HEK293 (cell line): ENCODE data around the gene NKAPL.
A peak's percentile ranks its signal among the peaks of the same experiment; 100 is the strongest.

ENCODE experiments used
- CTCF ChIA-PET: fragments of 350-600 bp; formaldehyde crosslinking; extraction: SDS; loops from one replicate; lab custom pipeline; 2021; ENCODE audit warnings: antibody characterized with exemption; lab: Yijun Ruan, JAX
- POLR2A ChIA-PET: fragments of 300-600 bp; formaldehyde crosslinking; extraction: SDS; loops from one replicate; lab custom pipeline; 2020; ENCODE audit warnings: antibody characterized with exemption, inconsistent platforms; lab: Yijun Ruan, JAX
- H3K27ac ChIP-seq: fragments of 200-500 bp; sonication (Bioruptor generic); 2 replicates; pipeline ENCODE4 v1.5.1; 2014; ENCODE audit warnings: low read depth, low read length, control low read depth, inconsistent platforms; ENCODE audit errors: extremely low read depth
- H3K36me3 ChIP-seq, 2 experiments: fragments of 200-500 bp in 1 of 2; sonication (Bioruptor generic) in 1 of 2; 1 replicate in 1 of 2; 2 replicates in 1 of 2; pipeline ENCODE4 v1.5.1; 2014 to 2017; ENCODE audit warnings: inconsistent platforms in 2 of 2, low read length in 2 of 2; ENCODE audit not compliant: control insufficient read depth in 2 of 2, insufficient read depth in 1 of 2
- H3K4me1 ChIP-seq: fragments of 200-500 bp; sonication (Bioruptor generic); 2 replicates; pipeline ENCODE4 v1.5.1; 2014; ENCODE audit warnings: mild to moderate bottlenecking, low read length, inconsistent platforms; ENCODE audit not compliant: control insufficient read depth, insufficient read depth
- H3K4me3 ChIP-seq: 2 replicates; pipeline ENCODE4 v1.5.1; 2011; ENCODE audit warnings: low read depth, mild to moderate bottlenecking, control low read depth, low read length, moderate library complexity
- H3K9me3 ChIP-seq: fragments of 200-500 bp; sonication (Bioruptor generic); 2 replicates; pipeline ENCODE4 v1.5.1; 2014; ENCODE audit warnings: low read depth, low read length, inconsistent platforms; ENCODE audit not compliant: control insufficient read depth, insufficient read depth
- BCL11A ChIP-seq: fragments of 450-650 bp; formaldehyde crosslinking; IDR thresholded peaks from 2 replicates; pipeline ENCODE4 v1.5.1; 2016; ENCODE audit warnings: low read depth, missing biosample characterization, missing genetic modification characterization
- BCL11B ChIP-seq: fragments of 450-650 bp; formaldehyde crosslinking; IDR thresholded peaks from 2 replicates; pipeline ENCODE4 v1.5.1; 2016; ENCODE audit warnings: low read depth, missing biosample characterization, missing genetic modification characterization
- GLI2 ChIP-seq: fragments of 450-650 bp; formaldehyde crosslinking; IDR thresholded peaks from 2 replicates; pipeline ENCODE4; 2017; ENCODE audit warnings: missing biosample characterization, missing genetic modification characterization, low read depth, borderline replicate concordance
- GLIS1 ChIP-seq: fragments of 450-650 bp; formaldehyde crosslinking; IDR thresholded peaks from 2 replicates; pipeline ENCODE4 v1.5.1; 2016; ENCODE audit warnings: missing biosample characterization, missing genetic modification characterization
- HOXD13 ChIP-seq: sonication (generic); formaldehyde crosslinking; IDR thresholded peaks from 2 replicates; pipeline ENCODE4 v1.8.0; 2022; ENCODE audit warnings: missing genetic modification reagents, borderline replicate concordance
- IKZF3 ChIP-seq: fragments of 450-650 bp; IDR thresholded peaks from 2 replicates; pipeline ENCODE4 v1.5.0; 2018; ENCODE audit warnings: missing biosample characterization, mild to moderate bottlenecking, missing genetic modification characterization, moderate library complexity
- INSM2 ChIP-seq: fragments of 450-650 bp; formaldehyde crosslinking; IDR thresholded peaks from 2 replicates; pipeline ENCODE4 v1.5.1; 2016; ENCODE audit warnings: missing biosample characterization, missing genetic modification characterization
- PBX3 ChIP-seq: sonication (generic); formaldehyde crosslinking; IDR thresholded peaks from 2 replicates; pipeline ENCODE4 v1.8.1; 2022; ENCODE audit warnings: mild to moderate bottlenecking, moderate library complexity, missing genetic modification reagents
- REPIN1 ChIP-seq: fragments of 450-650 bp; formaldehyde crosslinking; IDR thresholded peaks from 2 replicates; pipeline ENCODE4 v1.5.1; 2017; ENCODE audit warnings: missing biosample characterization, missing genetic modification characterization, low read depth
- ZBTB49 ChIP-seq: fragments of 450-650 bp; formaldehyde crosslinking; IDR thresholded peaks from 2 replicates; pipeline ENCODE4 v1.5.1; 2016; ENCODE audit warnings: missing biosample characterization, missing genetic modification characterization, low read depth
- ZNF10 ChIP-seq: fragments of 450-650 bp; formaldehyde crosslinking; IDR thresholded peaks from 2 replicates; pipeline ENCODE4 v1.5.1; 2017; ENCODE audit warnings: missing biosample characterization, missing genetic modification characterization
- ZNF248 ChIP-seq: fragments of 450-650 bp; formaldehyde crosslinking; IDR thresholded peaks from 2 replicates; pipeline ENCODE4 v1.5.1; 2017; ENCODE audit warnings: missing biosample characterization, missing genetic modification characterization
- ZNF311 ChIP-seq: fragments of 450-650 bp; formaldehyde crosslinking; IDR thresholded peaks from 2 replicates; pipeline ENCODE4 v1.5.1; 2017; ENCODE audit warnings: missing biosample characterization, missing genetic modification characterization, borderline replicate concordance
- ZNF416 ChIP-seq: fragments of 450-650 bp; formaldehyde crosslinking; IDR thresholded peaks from 2 replicates; pipeline ENCODE4 v1.5.1; 2016; ENCODE audit warnings: missing biosample characterization, missing genetic modification characterization
- ZNF433 ChIP-seq: fragments of 450-650 bp; formaldehyde crosslinking; IDR thresholded peaks from 2 replicates; pipeline ENCODE4 v1.5.1; 2016; ENCODE audit warnings: missing biosample characterization, missing genetic modification characterization, low read depth
- ZNF621 ChIP-seq: fragments of 450-650 bp; formaldehyde crosslinking; IDR thresholded peaks from 2 replicates; pipeline ENCODE4 v1.5.1; 2017; ENCODE audit warnings: missing biosample characterization, missing genetic modification characterization
- ZNF623 ChIP-seq: fragments of 450-650 bp; formaldehyde crosslinking; IDR thresholded peaks from 2 replicates; pipeline ENCODE4 v1.5.1; 2016; ENCODE audit warnings: missing biosample characterization, missing genetic modification characterization
- ZNF626 ChIP-seq: fragments of 450-650 bp; sonication (Bioruptor Pico); formaldehyde crosslinking; IDR thresholded peaks from 2 replicates; pipeline ENCODE4 v1.5.1; 2018; ENCODE audit warnings: missing biosample characterization, missing genetic modification characterization, inconsistent platforms
- ZNF670 ChIP-seq: fragments of 450-650 bp; formaldehyde crosslinking; IDR thresholded peaks from 2 replicates; pipeline ENCODE4 v1.5.1; 2016; ENCODE audit warnings: missing biosample characterization, missing genetic modification characterization, low read depth
- ZNF707 ChIP-seq: fragments of 450-650 bp; formaldehyde crosslinking; IDR thresholded peaks from 2 replicates; pipeline ENCODE4 v1.5.1; 2016; ENCODE audit warnings: missing biosample characterization, missing genetic modification characterization
- ZNF747 ChIP-seq: fragments of 450-650 bp; formaldehyde crosslinking; IDR thresholded peaks from 2 replicates; pipeline ENCODE4 v1.5.1; 2016; ENCODE audit warnings: missing biosample characterization, missing genetic modification characterization
- ZNF791 ChIP-seq: fragments of 450-650 bp; formaldehyde crosslinking; IDR thresholded peaks from 2 replicates; pipeline ENCODE4 v1.5.1; 2016; ENCODE audit warnings: missing biosample characterization, missing genetic modification characterization
- ZSCAN16 ChIP-seq: fragments of 450-650 bp; formaldehyde crosslinking; IDR thresholded peaks from 2 replicates; pipeline ENCODE4 v1.5.1; 2016; ENCODE audit warnings: missing biosample characterization, missing genetic modification characterization
- TF ChIP-seq, protein P1 (sequence below): fragments of 450-650 bp; formaldehyde crosslinking; IDR thresholded peaks from 2 replicates; pipeline ENCODE4 v1.5.1; 2016; ENCODE audit warnings: missing biosample characterization, missing genetic modification characterization
- TF ChIP-seq, protein P2 (sequence below): fragments of 450-650 bp; formaldehyde crosslinking; IDR thresholded peaks from 2 replicates; pipeline ENCODE4 v1.5.1; 2016; ENCODE audit warnings: missing biosample characterization, missing genetic modification characterization

Gene NKAPL

DNA sequence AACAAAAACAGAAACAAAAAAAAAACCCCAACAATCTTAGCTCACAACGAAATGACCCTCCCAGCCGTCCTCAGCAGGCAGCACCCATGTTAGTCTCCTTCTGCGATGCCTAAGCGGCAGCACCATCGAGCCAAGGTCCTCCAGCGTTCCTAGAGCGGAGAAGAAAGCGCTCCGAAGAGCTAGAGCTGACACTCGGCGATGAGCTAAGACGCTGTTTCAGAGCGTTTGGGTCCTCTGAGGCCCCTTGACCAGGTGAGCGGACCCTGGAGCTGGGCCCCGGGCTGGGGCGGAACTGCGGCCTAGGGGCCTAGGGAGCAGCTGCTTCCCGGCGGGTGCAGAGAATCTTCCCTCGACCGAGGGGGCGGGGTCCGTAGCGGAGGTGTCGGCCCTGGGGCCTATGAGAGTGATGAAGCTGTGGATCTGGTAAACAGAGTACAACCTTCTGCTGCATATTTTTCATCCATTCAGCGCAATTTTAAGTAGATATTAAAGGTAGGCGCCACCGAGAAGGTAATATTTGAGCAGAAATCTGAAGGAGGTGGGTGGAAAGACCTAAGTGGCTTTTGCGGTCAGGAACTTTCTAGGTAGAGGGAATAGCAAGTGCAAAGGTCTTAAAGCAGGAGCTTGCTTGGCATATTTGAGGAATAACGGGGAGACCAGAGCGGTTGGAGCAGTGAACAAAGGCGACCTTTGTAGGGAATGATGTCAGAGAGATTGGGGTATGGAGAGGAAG is 8.0 kb downstream of the NKAPL start, which contains the start of gene ZSCAN26 (continued):
- TF ChIP-seq, protein P1, sequence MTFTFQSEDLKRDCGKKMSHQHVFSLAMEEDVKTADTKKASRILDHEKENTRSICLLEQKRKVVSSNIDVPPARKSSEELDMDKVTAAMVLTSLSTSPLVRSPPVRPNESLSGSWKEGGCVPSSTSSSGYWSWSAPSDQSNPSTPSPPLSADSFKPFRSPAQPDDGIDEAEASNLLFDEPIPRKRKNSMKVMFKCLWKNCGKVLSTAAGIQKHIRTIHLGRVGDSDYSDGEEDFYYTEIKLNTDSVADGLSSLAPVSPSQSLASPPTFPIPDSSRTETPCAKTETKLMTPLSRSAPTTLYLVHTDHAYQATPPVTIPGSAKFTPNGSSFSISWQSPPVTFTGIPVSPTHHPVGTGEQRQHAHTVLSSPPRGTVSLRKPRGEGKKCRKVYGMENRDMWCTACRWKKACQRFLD (tag by site-specific recombination) = no peak
- no peak for TF ChIP-seq ZNF747 (tag by site-specific recombination)
- no peak; the same call in 1 of the 2 replicates for TF ChIP-seq BCL11B (tag by site-specific recombination)
- TF ChIP-seq BCL11A = 0 out of 2 replicates have a peak, but pooled peaks have one; percentile 58
- no peak for TF ChIP-seq ZNF621 (tag by site-specific recombination)
- no peak for TF ChIP-seq ZNF416 (tag by site-specific recombination)
- no peak for TF ChIP-seq GLIS1 (tag by site-specific recombination)
- no peak for TF ChIP-seq ZNF311 (tag by site-specific recombination)

- no peaks in the 10 kb centered on the region for H3K9me3 ChIP-seq
- H3K4me3 ChIP-seq = peak overlapping the region; percentile 89
- H3K36me3 ChIP-seq = peaks cover 4 to 13% of the 10 kb centered on the region in 2 experiments; a peak in 1 of 3 replicates
- ChIA-PET POLR2A (interaction anchor here (0.8 to 3.4 kb wide), 22 partner anchors 8 to 429 kb away, joined by 3 to 62 read pairs (median 6); partner anchors contain the start of genes PGBD1, ZKSCAN4, ZKSCAN8 and ZSCAN16), CTCF (interaction anchor here (0.6 to 3.3 kb wide), 9 partner anchors 11 to 1417 kb away, joined by 3 to 19 read pairs (median 4); partner anchors contain the start of gene PGBD1)
- peaks cover 20% of the 10 kb centered on the region; the same call in 1 of the 2 replicates for H3K4me1 ChIP-seq
- no peak for TF ChIP-seq ZNF10
- TF ChIP-seq ZNF623 (tag by site-specific recombination) = no peak
- no peak for TF ChIP-seq ZBTB49 (tag by site-specific recombination)
- no peak for TF ChIP-seq GLI2 (tag by site-specific recombination)
- no peak for TF ChIP-seq REPIN1 (tag by site-specific recombination)
- no peak for TF ChIP-seq BCL11A
- TF ChIP-seq HOXD13 (CRISPR knock-in tag) = no peak
- TF ChIP-seq ZNF707 (tag by site-specific recombination) = no peak
- TF ChIP-seq, protein P2, sequence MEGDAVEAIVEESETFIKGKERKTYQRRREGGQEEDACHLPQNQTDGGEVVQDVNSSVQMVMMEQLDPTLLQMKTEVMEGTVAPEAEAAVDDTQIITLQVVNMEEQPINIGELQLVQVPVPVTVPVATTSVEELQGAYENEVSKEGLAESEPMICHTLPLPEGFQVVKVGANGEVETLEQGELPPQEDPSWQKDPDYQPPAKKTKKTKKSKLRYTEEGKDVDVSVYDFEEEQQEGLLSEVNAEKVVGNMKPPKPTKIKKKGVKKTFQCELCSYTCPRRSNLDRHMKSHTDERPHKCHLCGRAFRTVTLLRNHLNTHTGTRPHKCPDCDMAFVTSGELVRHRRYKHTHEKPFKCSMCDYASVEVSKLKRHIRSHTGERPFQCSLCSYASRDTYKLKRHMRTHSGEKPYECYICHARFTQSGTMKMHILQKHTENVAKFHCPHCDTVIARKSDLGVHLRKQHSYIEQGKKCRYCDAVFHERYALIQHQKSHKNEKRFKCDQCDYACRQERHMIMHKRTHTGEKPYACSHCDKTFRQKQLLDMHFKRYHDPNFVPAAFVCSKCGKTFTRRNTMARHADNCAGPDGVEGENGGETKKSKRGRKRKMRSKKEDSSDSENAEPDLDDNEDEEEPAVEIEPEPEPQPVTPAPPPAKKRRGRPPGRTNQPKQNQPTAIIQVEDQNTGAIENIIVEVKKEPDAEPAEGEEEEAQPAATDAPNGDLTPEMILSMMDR (tag by site-specific recombination) = no peak
- no peak for TF ChIP-seq ZNF433 (tag by site-specific recombination)
- no peak for TF ChIP-seq ZNF791 (tag by site-specific recombination)
- no peak for TF ChIP-seq INSM2 (tag by site-specific recombination)
- TF ChIP-seq IKZF3 = no peak
- no peak for TF ChIP-seq ZNF670 (tag by site-specific recombination)
- TF ChIP-seq ZSCAN16 (tag by site-specific recombination) = no peak
- no peak for TF ChIP-seq PBX3 (CRISPR knock-in tag)
- no peak for TF ChIP-seq ZNF626
- TF ChIP-seq ZNF248 (tag by site-specific recombination) = no peak
- peak overlapping the region; percentile 77; the same call in 1 of the 2 replicates for H3K27ac ChIP-seq
Observed at GRCh38 chr6:28267695-28268059, 8.6 kb downstream of the NKAPL start.
